Measurements from ENCODE around the gene EML6. TPM values are rescaled to one million over a fixed set of nuclear protein-coding genes. Genes with fewer than 3 reads are reported as not detected.

EML6 gene
- total RNA-seq, 1 donor: 1.1 TPM

GRCh38 chr2:54738281-54738680, 14.8 kb downstream of the EML6 start:
- no peak overlapping the region for H2AFZ ChIP-seq (ENCODE audit: low read length)
- no peak overlapping the region for H3K4me2 ChIP-seq (ENCODE audit: insufficient read depth, low read length)
- H4K20me1 ChIP-seq (ENCODE audit: insufficient read depth, low read length): no peaks in the 10 kb centered on the region
- H3K27ac ChIP-seq (ENCODE audit: low read depth, low read length): no peak overlapping the region
- no peaks in the 10 kb centered on the region for H3K9me3 ChIP-seq (ENCODE audit: low read depth, low read length)
- no peaks in the 10 kb centered on the region for H3K79me2 ChIP-seq (ENCODE audit: insufficient read depth, low read length)
- DNase-seq (ENCODE audit: insufficient read length, low spot score, missing footprints): no peak
- peaks cover 6% of the 10 kb centered on the region for H3K27me3 ChIP-seq (ENCODE audit: insufficient read depth, low read length)
- H3K4me1 ChIP-seq (ENCODE audit: insufficient read depth, low read length): no peaks in the 10 kb centered on the region
- H3K4me3 ChIP-seq (ENCODE audit: insufficient read depth, low read length): no peak overlapping the region
- TF ChIP-seq CTCF (IDR thresholded peaks at IDR 0.05; ENCODE audit: extremely low read depth, low read depth, low read length): no peak
- H3K36me3 ChIP-seq (ENCODE audit: insufficient read depth, low read length): no peaks in the 10 kb centered on the region

- Histone ChIP-seq H3K79me2 (ENCODE audit: insufficient read depth, low read length) (no peaks in the 10 kb centered on the region), H3K4me1 (ENCODE audit: insufficient read depth, low read length) (no peaks in the 10 kb centered on the region), H2AFZ (ENCODE audit: low read length) (no peak overlapping the region), H3K27ac (ENCODE audit: low read depth, low read length) (no peak overlapping the region), H4K20me1 (ENCODE audit: insufficient read depth, low read length) (no peaks in the 10 kb centered on the region), H3K4me3 (ENCODE audit: insufficient read depth, low read length) (no peak overlapping the region), H3K27me3 (ENCODE audit: insufficient read depth, low read length) (peaks cover 8% of the 10 kb centered on the region), H3K36me3 (ENCODE audit: insufficient read depth, low read length) (no peaks in the 10 kb centered on the region), H3K9me3 (ENCODE audit: low read depth, low read length) (no peaks in the 10 kb centered on the region), H3K4me2 (ENCODE audit: insufficient read depth, low read length) (no peak overlapping the region)
- DNase-seq (ENCODE audit: insufficient read length, low spot score, missing footprints): no peak
- no peak for TF ChIP-seq CTCF (IDR thresholded peaks at IDR 0.05; ENCODE audit: extremely low read depth, low read depth, low read length)
Observed at GRCh38 chr2:54740333-54740732, 16.9 kb downstream of the EML6 start.

GRCh38 chr2:54741250-54741649, 17.8 kb downstream of the EML6 start:
- Histone ChIP-seq H3K4me2 (ENCODE audit: insufficient read depth, low read length) (no peak overlapping the region), H3K27ac (ENCODE audit: low read depth, low read length) (no peak overlapping the region), H3K9me3 (ENCODE audit: low read depth, low read length) (no peaks in the 10 kb centered on the region), H3K36me3 (ENCODE audit: insufficient read depth, low read length) (no peaks in the 10 kb centered on the region), H3K27me3 (ENCODE audit: insufficient read depth, low read length) (peaks cover 5% of the 10 kb centered on the region), H3K79me2 (ENCODE audit: insufficient read depth, low read length) (no peaks in the 10 kb centered on the region), H3K4me1 (ENCODE audit: insufficient read depth, low read length) (no peaks in the 10 kb centered on the region), H4K20me1 (ENCODE audit: insufficient read depth, low read length) (no peaks in the 10 kb centered on the region), H2AFZ (ENCODE audit: low read length) (no peak overlapping the region), H3K4me3 (ENCODE audit: insufficient read depth, low read length) (no peak overlapping the region)
- DNase-seq (ENCODE audit: insufficient read length, low spot score, missing footprints): no peak
- TF ChIP-seq CTCF (IDR thresholded peaks at IDR 0.05; ENCODE audit: extremely low read depth, low read depth, low read length): no peak

GRCh38 chr2:54750040-54750439, 26.6 kb downstream of the EML6 start:
- TF ChIP-seq CTCF (IDR thresholded peaks at IDR 0.05; ENCODE audit: extremely low read depth, low read depth, low read length): no peak
- H3K36me3 ChIP-seq (ENCODE audit: insufficient read depth, low read length): no peaks in the 10 kb centered on the region
- H3K79me2 ChIP-seq (ENCODE audit: insufficient read depth, low read length): no peaks in the 10 kb centered on the region
- H4K20me1 ChIP-seq (ENCODE audit: insufficient read depth, low read length): no peaks in the 10 kb centered on the region
- H3K4me1 ChIP-seq (ENCODE audit: insufficient read depth, low read length): no peaks in the 10 kb centered on the region
- no peak overlapping the region for H3K4me2 ChIP-seq (ENCODE audit: insufficient read depth, low read length)
- H3K4me3 ChIP-seq (ENCODE audit: insufficient read depth, low read length): no peak overlapping the region
- no peaks in the 10 kb centered on the region for H3K27me3 ChIP-seq (ENCODE audit: insufficient read depth, low read length)
- H2AFZ ChIP-seq (ENCODE audit: low read length): peak overlapping the region; percentile 37
- no peaks in the 10 kb centered on the region for H3K9me3 ChIP-seq (ENCODE audit: low read depth, low read length)
- H3K27ac ChIP-seq (ENCODE audit: low read depth, low read length): no peak overlapping the region
- no peak for DNase-seq (ENCODE audit: insufficient read length, low spot score, missing footprints)
